GM23338 (cell line): ENCODE data around the gene ACTMAP. TPM values are rescaled to one million over a fixed set of nuclear protein-coding genes. Genes with fewer than 3 reads are reported as not detected.

Experiments
- ATAC-seq: fragments of 200-7000 bp; cut with Tn5 transposase; 3 replicates; pipeline ENCODE4 v1.9.1; 2020
- DNase-seq: peaks from one replicate; pipeline ENCODE4 v3.0.0-alpha.2; 2015; ENCODE audit warnings: low spot score
- H2AFZ ChIP-seq: fragments of 200-600 bp; sonication (generic); 2 replicates; pipeline ENCODE4 v1.8.0; 2016; ENCODE audit warnings: antibody characterized with exemption, mild to moderate bottlenecking, moderate library complexity
- H3F3A ChIP-seq: fragments of 200-600 bp; sonication (generic); replicated peaks from 2 replicates; pipeline ENCODE4 v1.8.0; 2017; ENCODE audit warnings: antibody characterized with exemption, mixed run types, low read depth
- H3K27ac ChIP-seq: fragments of 200-600 bp; sonication (generic); 2 replicates; pipeline ENCODE4 v1.6.1; 2016; ENCODE audit warnings: low read depth
- H3K27me3 ChIP-seq: fragments of 200-600 bp; sonication (generic); 2 replicates; pipeline ENCODE4 v1.8.0; 2016; ENCODE audit warnings: mild to moderate bottlenecking, mixed run types, moderate library complexity; ENCODE audit not compliant: insufficient read depth
- H3K36me3 ChIP-seq: fragments of 200-600 bp; sonication (generic); 2 replicates; pipeline ENCODE4 v1.8.0; 2016; ENCODE audit warnings: mild to moderate bottlenecking; ENCODE audit not compliant: insufficient read depth
- H3K4me1 ChIP-seq: fragments of 200-600 bp; sonication (generic); 2 replicates; pipeline ENCODE4 v1.8.0; 2016; ENCODE audit warnings: mild to moderate bottlenecking, moderate library complexity; ENCODE audit not compliant: insufficient read depth
- H3K4me2 ChIP-seq: fragments of 200-600 bp; sonication (generic); 2 replicates; pipeline ENCODE4 v1.7.1; 2017; ENCODE audit warnings: mixed run types
- H3K4me3 ChIP-seq: fragments of 200-600 bp; sonication (generic); 2 replicates; pipeline ENCODE4 v1.6.1; 2016; ENCODE audit warnings: mixed run types
- H3K79me2 ChIP-seq: fragments of 200-600 bp; sonication (generic); replicated peaks from 2 replicates; pipeline ENCODE4 v1.8.0; 2017; ENCODE audit warnings: mild to moderate bottlenecking; ENCODE audit not compliant: insufficient read depth
- H3K9me2 ChIP-seq: fragments of 200-600 bp; sonication (generic); 2 replicates; pipeline ENCODE4 v1.8.0; 2017; ENCODE audit not compliant: insufficient read depth
- H4K20me1 ChIP-seq: fragments of 200-600 bp; sonication (generic); replicated peaks from 2 replicates; pipeline ENCODE4 v1.8.0; 2017; ENCODE audit warnings: mild to moderate bottlenecking; ENCODE audit not compliant: insufficient read depth
- H3K27ac Mint-ChIP-seq: 2 replicates; pipeline ENCODE4 v1.8.0; 2020; ENCODE audit warnings: inconsistent platforms, mild to moderate bottlenecking, moderate library complexity, mixed read lengths
- H3K27me3 Mint-ChIP-seq: 3 replicates; pipeline ENCODE4 v1.8.0; 2022; ENCODE audit warnings: low read depth, mild to moderate bottlenecking, moderate library complexity, mixed read lengths, inconsistent platforms; ENCODE audit not compliant: insufficient read depth, poor library complexity
- H3K36me3 Mint-ChIP-seq: 3 replicates; pipeline ENCODE4 v1.8.0; 2021; ENCODE audit warnings: low read depth, mild to moderate bottlenecking, inconsistent platforms, moderate library complexity, mixed read lengths
- H3K4me1 Mint-ChIP-seq: 3 replicates; pipeline ENCODE4 v1.8.0; 2020; ENCODE audit warnings: mild to moderate bottlenecking, inconsistent platforms, mixed read lengths
- H3K4me3 Mint-ChIP-seq: 3 replicates; pipeline ENCODE4 v1.8.0; 2021; ENCODE audit warnings: moderate library complexity, mild to moderate bottlenecking, inconsistent platforms, mixed read lengths
- H3K9me3 Mint-ChIP-seq: 3 replicates; pipeline ENCODE4 v1.8.0; 2020; ENCODE audit warnings: moderate library complexity, mild to moderate bottlenecking, inconsistent platforms, mixed read lengths
- CREB1 ChIP-seq: fragments of 250-450 bp; sonication (Bioruptor Pico); IDR thresholded peaks from 2 replicates; pipeline ENCODE4 v1.5.0; 2020; ENCODE audit warnings: low read depth, mild to moderate bottlenecking, moderate library complexity
- CTCF ChIP-seq, 2 experiments: fragments of 200-600 bp in 1 of 2; sonication (generic) in 1 of 2; conservative IDR thresholded peaks; 2 replicates each; pipeline versions ENCODE4 v1.5.1 to v1.6.1; 2016 to 2017; ENCODE audit warnings: antibody characterized with exemption in 2 of 2, low read depth in 2 of 2, mild to moderate bottlenecking in 2 of 2, moderate library complexity in 1 of 2
- ETS1 ChIP-seq: IDR thresholded peaks from 2 replicates; pipeline ENCODE4 v1.6.1; 2016; ENCODE audit warnings: antibody characterized with exemption
- EZH2 ChIP-seq: fragments of 200-600 bp; sonication (generic); IDR thresholded peaks from one replicate; pipeline ENCODE4 v1.8.0; 2017; ENCODE audit warnings: antibody characterized with exemption, mild to moderate bottlenecking, low read depth; ENCODE audit not compliant: unreplicated experiment
- JUNB ChIP-seq: IDR thresholded peaks from one replicate; pipeline ENCODE4 v1.6.1; 2016; ENCODE audit warnings: antibody characterized with exemption; ENCODE audit not compliant: unreplicated experiment
- NANOG ChIP-seq: IDR thresholded peaks from 2 replicates; pipeline ENCODE4 v1.6.1; 2016; ENCODE audit warnings: antibody characterized with exemption, borderline replicate concordance
- POLR2AphosphoS5 ChIP-seq: IDR thresholded peaks from 2 replicates; pipeline ENCODE4 v1.6.1; 2016; ENCODE audit warnings: antibody characterized with exemption, low read depth
- REST ChIP-seq: IDR thresholded peaks from one replicate; pipeline ENCODE4 v1.6.1; 2018; ENCODE audit warnings: antibody characterized with exemption; ENCODE audit not compliant: unreplicated experiment
- STAT1 ChIP-seq: IDR thresholded peaks from one replicate; pipeline ENCODE4 v1.6.1; 2016; ENCODE audit warnings: antibody characterized with exemption; ENCODE audit not compliant: unreplicated experiment
- ZNF114 ChIP-seq: fragments of 250-450 bp; sonication (Bioruptor Pico); IDR thresholded peaks from 2 replicates; pipeline ENCODE4 v1.5.0; 2020; ENCODE audit warnings: mild to moderate bottlenecking, moderate library complexity
- ZNF331 ChIP-seq: fragments of 250-450 bp; sonication (Bioruptor Pico); IDR thresholded peaks from 2 replicates; pipeline ENCODE4 v1.5.0; 2020; ENCODE audit warnings: low read depth, mild to moderate bottlenecking, moderate library complexity
- ZNF462 ChIP-seq: fragments of 250-450 bp; sonication (Bioruptor Pico); IDR thresholded peaks from 2 replicates; pipeline ENCODE4 v1.5.0; 2020; ENCODE audit warnings: mild to moderate bottlenecking, moderate library complexity
- polyA plus RNA-seq: library from polyadenylated mRNA; unstranded; fragments of >200 nt; fragmentation: Nextera tagmentation; extraction: Ambion mirVana; gene quantifications from 2 replicates; pipeline ENCODE4 v1.2.1, GENCODE V29; 2016
- total RNA-seq: library from RNA; depleted of rRNA; stranded (reverse); fragments of >200 nt; shearing (Covaris generic); gene quantifications from 2 replicates; pipeline ENCODE4 v1.2.3, GENCODE V29; 2014

Gene ACTMAP
- total and polyA plus RNA-seq, 2 experiments from 2014 or later, result 14.9 to 16.7 TPM

- no peak for TF ChIP-seq ZNF331 (CRISPR knock-in tag)
These were observed 13.2 kb upstream of the ACTMAP start (continued) for GRCh38 chr19:40763526-40763925.

- DNase-seq (no peak), ATAC-seq (no peak)
- Mint-ChIP-seq H3K27ac (peak overlapping the region; percentile 68; the same call in 1 of the 2 replicates), H3K4me1 (no peaks in the 10 kb centered on the region), H3K4me3 (no peak overlapping the region), H3K9me3 (no peaks in the 10 kb centered on the region), H3K36me3 (peaks cover 93% of the 10 kb centered on the region), H3K27me3 (peaks cover 2% of the 10 kb centered on the region)
- H3K36me3 ChIP-seq, result peaks cover 77% of the 10 kb centered on the region
- H3K4me1 ChIP-seq, result no peaks in the 10 kb centered on the region
- peaks cover 29% of the 10 kb centered on the region for H3K79me2 ChIP-seq
- no peaks in the 10 kb centered on the region for H3K9me2 ChIP-seq
- H2AFZ ChIP-seq, result no peak overlapping the region
- no peak overlapping the region for H3K4me2 ChIP-seq
- no peaks in the 10 kb centered on the region for H3K27me3 ChIP-seq
- H3F3A ChIP-seq, result peaks cover 59% of the 10 kb centered on the region
- no peak overlapping the region for H3K27ac ChIP-seq
- no peak overlapping the region for H3K4me3 ChIP-seq
- H4K20me1 ChIP-seq, result peaks cover 44% of the 10 kb centered on the region
- TF ChIP-seq ZNF331 (CRISPR knock-in tag) (no peak), REST (no peak), ZNF114 (CRISPR knock-in tag) (no peak), JUNB (no peak), ZNF462 (CRISPR knock-in tag) (no peak), EZH2 (no peak), ETS1 (no peak), CTCF (conservative IDR thresholded peaks at IDR 0.05; ENCODE audit: low read depth in 2 of 2) (no peak), CREB1 (CRISPR knock-in tag) (no peak), NANOG (no peak), STAT1 (no peak), POLR2AphosphoS5 (no peak)
These were observed 12.6 kb upstream of the ACTMAP start for GRCh38 chr19:40762754-40763470.
